Spleen (tissue), 7 donors: ENCODE results near the gene RIC8A.

Experiments
- CTCF ChIP-seq, 11 experiments: fragments of 200-600 bp in 7 of 11; fragments of 450-650 bp in 4 of 11; sonication (generic) in 4 of 11; IDR thresholded peaks in 8 of 11; conservative IDR thresholded peaks in 3 of 11; 1 replicate in 7 of 11; 2 replicates in 4 of 11; pipeline versions ENCODE4 v1.4.0 to v1.8.0; 2016 to 2021; ENCODE audit warnings: antibody characterized with exemption in 11 of 11, inconsistent platforms in 4 of 11, mild to moderate bottlenecking in 1 of 11
- POLR2A ChIP-seq, 3 donors: fragments of 450-650 bp; IDR thresholded peaks; one replicate each; pipeline ENCODE4 v1.5.1; 2017; ENCODE audit warnings: antibody characterized with exemption in 3 of 3, mild to moderate bottlenecking in 1 of 3
- POLR2AphosphoS5 ChIP-seq, 3 donors: sonication (generic); formaldehyde crosslinking; IDR thresholded peaks; one replicate each; pipeline ENCODE4 v1.5.1; 2017; ENCODE audit warnings: antibody characterized with exemption in 3 of 3
- donor health status: DM: no; HTN: no; CAD: no; lungs with moderate emphysema.
- donor health status: DM: no; HTN: no; CAD: no.
- donor health status: DM: no; HTN: no; CAD: no.

- TF ChIP-seq CTCF (IDR thresholded peaks at IDR 0.05 in 8 of 11, conservative IDR thresholded peaks at IDR 0.05 in 3 of 11) (no peak), POLR2A (IDR thresholded peaks at IDR 0.05) (no peak), POLR2AphosphoS5 (IDR thresholded peaks at IDR 0.05) (no peak)
These were observed 16.4 kb downstream of the RIC8A start for GRCh38 chr11:223884-224283.
